Measurements from ENCODE around the gene CRYGN. TPM values are rescaled to one million over a fixed set of nuclear protein-coding genes. Genes with fewer than 3 reads are reported as not detected.

CRYGN gene
- total and polyA plus RNA-seq, 2 experiments from 2014 or later = not detected

GRCh38 chr7:151454932-151455530, 15.1 kb upstream of the CRYGN start:
- TF ChIP-seq EZH2 (IDR thresholded peaks at IDR 0.05; ENCODE audit: insufficient read depth, poor library complexity, severe bottlenecking) = no peak
- TF ChIP-seq EZH2phosphoT487 (IDR thresholded peaks at IDR 0.05; ENCODE audit: insufficient read depth, low read depth) = no peak
- Histone ChIP-seq H3K4me3 (no peak overlapping the region), H3K9ac (no peak overlapping the region), H3K36me3 (ENCODE audit: low read depth) (no peaks in the 10 kb centered on the region), H3K27me3 (replicated peaks; ENCODE audit: insufficient read depth) (no peaks in the 10 kb centered on the region), H3K9me3 (ENCODE audit: low read depth) (no peaks in the 10 kb centered on the region), H3K4me2 (ENCODE audit: unreplicated experiment) (no peak overlapping the region), H3K9me2 (ENCODE audit: insufficient read depth) (no peaks in the 10 kb centered on the region), H3K27ac (no peak overlapping the region), H3K79me2 (ENCODE audit: insufficient read depth) (no peaks in the 10 kb centered on the region), H3K4me1 (ENCODE audit: insufficient read depth) (peaks cover 9% of the 10 kb centered on the region), H2AFZ (no peak overlapping the region), H3F3A (ENCODE audit: insufficient read depth) (peaks cover 10% of the 10 kb centered on the region), H4K20me1 (ENCODE audit: insufficient read depth) (no peaks in the 10 kb centered on the region)
- WGBS, 2 experiments (ENCODE audit: low coverage in 1 of 2, low lambda C conversion rate in 2 of 2, missing lambda C conversion rate in 2 of 2) = 89 to 90% methylated on average over 15 of the region's 15 CpGs
- no peak for DNase-seq
- in situ Hi-C loops (cut with MboI) = loop anchor here (10.0 kb wide), 1 partner anchor 310 kb away; no protein-coding TSS in a partner anchor

GRCh38 chr7:151454305-151454704, 14.4 kb upstream of the CRYGN start:
- DNase-seq = no peak
- H4K20me1 ChIP-seq (ENCODE audit: insufficient read depth) = no peaks in the 10 kb centered on the region
- H3K4me1 ChIP-seq (ENCODE audit: insufficient read depth) = peaks cover 1% of the 10 kb centered on the region
- no peaks in the 10 kb centered on the region for H3K36me3 ChIP-seq (ENCODE audit: low read depth)
- H2AFZ ChIP-seq = no peak overlapping the region
- H3K79me2 ChIP-seq (ENCODE audit: insufficient read depth) = no peaks in the 10 kb centered on the region
- no peaks in the 10 kb centered on the region for H3K9me2 ChIP-seq (ENCODE audit: insufficient read depth)
- no peaks in the 10 kb centered on the region for H3K27me3 ChIP-seq (replicated peaks; ENCODE audit: insufficient read depth)
- no peak overlapping the region for H3K27ac ChIP-seq
- in situ Hi-C loops (cut with MboI) = loop anchor here (10.0 kb wide), 1 partner anchor 310 kb away; no protein-coding TSS in a partner anchor
- TF ChIP-seq EZH2phosphoT487 (IDR thresholded peaks at IDR 0.05; ENCODE audit: insufficient read depth, low read depth) = no peak
- H3K4me3 ChIP-seq = no peak overlapping the region
- H3K9me3 ChIP-seq (ENCODE audit: low read depth) = no peaks in the 10 kb centered on the region
- no peak overlapping the region for H3K9ac ChIP-seq
- H3K4me2 ChIP-seq (ENCODE audit: unreplicated experiment) = no peak overlapping the region
- WGBS, 2 experiments (ENCODE audit: low coverage in 1 of 2, low lambda C conversion rate in 2 of 2, missing lambda C conversion rate in 2 of 2) = 78 to 83% methylated on average over 14 of the region's 14 CpGs
- H3F3A ChIP-seq (ENCODE audit: insufficient read depth) = peaks cover 2% of the 10 kb centered on the region

GRCh38 chr7:151453326-151453791, 13.4 kb upstream of the CRYGN start:
- WGBS, 2 experiments (ENCODE audit: low coverage in 1 of 2, low lambda C conversion rate in 2 of 2, missing lambda C conversion rate in 2 of 2) = 81 to 83% methylated on average over 13 of the region's 13 CpGs
- H3K36me3 ChIP-seq (ENCODE audit: low read depth) = no peaks in the 10 kb centered on the region
- H3F3A ChIP-seq (ENCODE audit: insufficient read depth) = no peaks in the 10 kb centered on the region
- no peak overlapping the region for H3K27ac ChIP-seq
- no peaks in the 10 kb centered on the region for H3K9me2 ChIP-seq (ENCODE audit: insufficient read depth)
- H3K4me2 ChIP-seq (ENCODE audit: unreplicated experiment) = no peak overlapping the region
- H3K4me1 ChIP-seq (ENCODE audit: insufficient read depth) = no peaks in the 10 kb centered on the region
- H3K27me3 ChIP-seq (replicated peaks; ENCODE audit: insufficient read depth) = no peaks in the 10 kb centered on the region
- TF ChIP-seq EZH2phosphoT487 (IDR thresholded peaks at IDR 0.05; ENCODE audit: insufficient read depth, low read depth) (no peak), EZH2 (IDR thresholded peaks at IDR 0.05; ENCODE audit: insufficient read depth, poor library complexity, severe bottlenecking) (no peak)
- H4K20me1 ChIP-seq (ENCODE audit: insufficient read depth) = no peaks in the 10 kb centered on the region
- in situ Hi-C loops (cut with MboI) = loop anchor here (10.0 kb wide), 1 partner anchor 311 kb away; no protein-coding TSS in a partner anchor
- no peak overlapping the region for H2AFZ ChIP-seq
- no peak overlapping the region for H3K4me3 ChIP-seq
- no peaks in the 10 kb centered on the region for H3K79me2 ChIP-seq (ENCODE audit: insufficient read depth)
- no peak for DNase-seq
- H3K9me3 ChIP-seq (ENCODE audit: low read depth) = no peaks in the 10 kb centered on the region
- H3K9ac ChIP-seq = no peak overlapping the region

GRCh38 chr7:151452680-151453325, 12.9 kb upstream of the CRYGN start:
- in situ Hi-C loops (cut with MboI) = loop anchor here (10.0 kb wide), 1 partner anchor 312 kb away; no protein-coding TSS in a partner anchor
- Histone ChIP-seq H3K36me3 (ENCODE audit: low read depth) (no peaks in the 10 kb centered on the region), H4K20me1 (ENCODE audit: insufficient read depth) (no peaks in the 10 kb centered on the region), H2AFZ (no peak overlapping the region), H3K4me1 (ENCODE audit: insufficient read depth) (no peaks in the 10 kb centered on the region), H3K4me2 (ENCODE audit: unreplicated experiment) (no peak overlapping the region), H3K27me3 (replicated peaks; ENCODE audit: insufficient read depth) (no peaks in the 10 kb centered on the region), H3K27ac (no peak overlapping the region), H3K9me2 (ENCODE audit: insufficient read depth) (no peaks in the 10 kb centered on the region), H3K79me2 (ENCODE audit: insufficient read depth) (no peaks in the 10 kb centered on the region), H3F3A (ENCODE audit: insufficient read depth) (no peaks in the 10 kb centered on the region), H3K4me3 (no peak overlapping the region), H3K9me3 (ENCODE audit: low read depth) (no peaks in the 10 kb centered on the region), H3K9ac (no peak overlapping the region)
- TF ChIP-seq EZH2 (IDR thresholded peaks at IDR 0.05; ENCODE audit: insufficient read depth, poor library complexity, severe bottlenecking) (no peak), EZH2phosphoT487 (IDR thresholded peaks at IDR 0.05; ENCODE audit: insufficient read depth, low read depth) (no peak)
- 94 to 95% methylated on average over 15 of the region's 15 CpGs for WGBS, 2 experiments (ENCODE audit: low coverage in 1 of 2, low lambda C conversion rate in 2 of 2, missing lambda C conversion rate in 2 of 2)
- DNase-seq = no peak

Measured in GM23248 (cell line).